Measurements from ENCODE around the gene PDLIM4.

The PDLIM4 gene

DNA sequence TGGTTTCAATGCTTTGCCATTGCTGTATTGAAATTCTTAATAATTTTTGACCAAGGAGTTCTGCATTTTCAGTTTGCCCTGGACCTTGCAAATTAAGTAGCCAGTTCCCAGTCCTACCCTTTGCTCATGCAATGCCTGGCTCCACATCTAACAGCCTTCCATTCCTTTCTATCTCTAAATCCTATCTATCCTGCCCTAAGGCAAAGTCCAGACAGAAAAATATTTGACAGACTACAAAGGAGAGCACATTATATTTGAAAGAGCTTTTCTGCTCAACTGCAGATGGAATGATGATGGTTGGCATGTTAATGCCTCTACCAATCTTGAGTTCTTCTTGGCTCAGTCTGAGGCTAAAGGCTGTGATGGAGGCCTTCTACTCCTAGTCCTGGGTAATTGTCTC, 52.2 kb downstream of the PDLIM4 start:
- no peak for DNase-seq (ENCODE audit: low spot score)

DNA sequence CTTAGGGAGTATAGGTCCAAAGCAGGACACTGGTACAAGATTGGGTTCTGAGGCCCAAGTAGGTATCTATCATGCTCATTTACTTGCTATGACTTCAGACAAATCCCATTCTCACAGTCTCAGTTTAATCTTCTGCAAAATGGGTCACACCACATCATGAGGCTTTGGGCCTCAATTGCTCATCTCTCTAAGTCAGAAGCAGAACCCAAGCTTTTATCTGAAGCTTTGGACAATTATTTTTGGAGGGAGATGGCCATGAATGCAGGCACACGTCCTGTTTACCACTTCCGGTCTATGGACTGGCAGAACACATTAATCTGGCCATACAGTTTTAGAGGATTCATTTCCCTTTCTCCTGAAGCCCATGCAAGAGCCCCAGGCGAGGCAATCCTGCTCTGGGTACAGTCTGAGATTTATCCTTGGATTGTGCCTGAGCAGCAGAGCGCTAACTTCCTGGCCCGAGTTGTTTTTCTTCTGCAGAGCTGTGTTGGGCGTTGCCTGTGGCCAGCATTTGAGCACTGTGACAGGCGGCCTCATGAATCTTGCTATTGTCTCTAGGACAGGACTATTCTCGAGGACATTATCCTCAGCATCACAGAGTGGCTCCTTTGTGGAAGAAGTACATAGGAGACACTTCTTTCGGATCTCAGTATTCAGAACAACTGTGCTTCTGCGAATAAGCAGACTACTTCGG, 52.8 kb downstream of the PDLIM4 start:
- no peak for DNase-seq (ENCODE audit: low spot score)

DNA sequence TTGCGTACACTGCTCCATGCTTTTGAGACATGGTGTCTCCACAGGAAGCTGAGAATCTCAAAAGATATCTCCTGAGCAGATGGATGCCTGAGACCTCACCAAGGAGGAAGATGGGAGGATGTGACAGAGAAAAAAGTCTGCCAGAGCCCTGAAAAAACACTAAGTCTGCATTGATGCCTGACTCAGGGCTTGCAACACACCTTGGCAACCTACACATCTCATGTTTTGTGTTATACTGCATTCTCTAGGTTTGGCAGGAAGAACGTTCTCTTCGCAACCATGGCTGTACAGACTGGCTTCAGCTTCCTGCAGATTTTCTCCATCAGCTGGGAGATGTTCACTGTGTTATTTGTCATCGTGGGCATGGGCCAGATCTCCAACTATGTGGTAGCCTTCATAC, 55.9 kb downstream of the PDLIM4 start:
- no peak for DNase-seq (ENCODE audit: low spot score)

DNA sequence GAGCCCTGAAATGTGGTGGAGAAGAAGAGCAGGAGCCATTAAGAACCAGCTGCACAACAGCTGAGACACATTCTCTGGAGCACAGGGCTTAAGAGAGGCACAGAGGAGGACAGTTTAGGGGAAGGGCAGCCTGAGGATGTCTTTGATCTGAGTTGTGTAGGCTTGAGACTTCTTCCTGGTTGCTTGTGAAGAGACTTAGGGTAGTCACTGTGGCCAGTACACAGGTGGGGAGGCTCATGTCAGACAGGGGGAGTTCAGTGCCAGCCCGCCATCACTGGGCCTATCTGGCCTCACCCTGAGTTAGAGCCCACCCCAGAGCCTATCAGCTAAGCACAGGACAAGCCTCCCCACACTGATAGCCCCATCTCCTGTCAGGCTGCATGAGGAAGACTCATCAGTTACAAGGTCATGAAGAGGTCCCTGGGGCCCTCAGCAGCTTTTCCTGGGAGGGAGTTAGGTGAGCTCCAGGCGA, 56.5 kb downstream of the PDLIM4 start:
- no peak for DNase-seq (ENCODE audit: low spot score)

DNA sequence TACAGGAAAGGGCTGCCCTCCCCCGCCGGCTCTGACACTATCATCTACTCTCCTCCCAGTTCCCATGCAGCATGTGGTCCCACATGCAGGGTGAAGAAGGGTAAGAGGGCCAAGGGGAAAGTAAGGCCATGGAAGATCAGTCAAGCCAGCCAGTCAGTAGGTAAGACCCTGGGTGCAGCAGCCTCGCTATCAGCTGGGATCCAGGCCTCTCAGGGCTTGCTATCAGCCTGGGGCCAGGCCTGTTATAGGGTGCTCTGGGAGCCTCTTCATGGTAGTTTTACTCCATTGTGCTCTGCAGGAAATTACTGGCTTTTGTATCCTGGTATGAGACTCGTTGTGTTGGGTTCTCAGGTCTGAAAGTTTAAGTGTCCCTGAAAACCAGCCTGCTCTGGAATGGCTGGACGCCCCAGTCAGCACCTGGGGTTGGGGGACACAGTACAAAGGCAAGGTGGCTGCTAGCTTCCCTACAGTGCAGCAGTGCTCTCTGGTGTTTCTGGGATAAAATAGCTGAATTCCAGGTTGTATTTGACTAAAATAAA, 58.1 kb downstream of the PDLIM4 start:
- no peak for DNase-seq (ENCODE audit: low spot score)

DNA sequence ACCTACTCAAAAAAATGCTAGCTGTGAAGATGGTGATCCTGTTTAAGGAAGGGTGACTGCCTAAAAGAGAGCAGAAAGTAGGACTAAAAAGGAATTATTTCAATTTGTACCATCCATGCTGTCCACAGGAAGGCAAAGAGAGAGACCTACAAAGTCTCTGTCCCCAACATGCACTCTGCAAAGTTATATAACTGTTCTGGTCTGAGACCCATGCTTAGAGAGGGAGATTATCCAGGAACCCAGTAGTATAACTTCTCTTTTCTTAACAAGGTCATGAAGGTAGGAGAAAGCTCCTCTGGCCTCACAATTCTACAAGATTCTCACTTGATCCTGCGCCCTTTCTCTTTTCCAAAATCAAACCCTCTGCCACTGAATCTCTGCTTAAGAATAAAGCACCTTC, 62.5 kb downstream of the PDLIM4 start:
- DNase-seq (ENCODE audit: low spot score): no peak

DNA sequence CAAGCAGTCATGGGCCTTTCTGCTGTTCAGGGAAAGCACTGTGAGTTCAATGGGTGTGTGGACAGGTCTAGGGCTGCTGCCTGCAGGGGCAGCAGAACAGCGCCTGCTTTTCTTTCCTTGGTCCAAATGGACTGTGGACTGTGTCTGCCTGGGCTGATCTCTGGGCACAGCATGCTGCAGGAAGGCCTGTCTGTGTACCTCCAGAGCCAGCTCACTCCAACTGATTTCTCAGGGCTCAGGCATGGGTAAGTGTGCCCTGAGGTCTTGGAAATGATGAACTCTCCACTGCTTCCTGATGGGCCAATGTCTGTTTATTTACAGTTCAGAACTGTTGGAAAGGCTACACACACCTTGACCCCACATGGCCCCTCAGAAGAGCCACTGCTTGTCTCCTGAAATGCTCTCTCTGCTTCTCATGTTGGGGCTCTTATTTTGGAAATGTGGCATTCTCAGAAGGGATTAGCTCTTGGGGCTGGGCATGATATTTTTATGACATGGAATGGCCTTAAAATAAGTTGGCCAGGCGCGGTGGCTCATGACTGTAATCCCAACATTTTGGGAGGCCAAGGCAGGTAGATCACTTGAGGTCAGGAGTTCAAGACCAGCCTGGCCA, 63.7 kb downstream of the PDLIM4 start:
- DNase-seq (ENCODE audit: low spot score): no peak

DNA sequence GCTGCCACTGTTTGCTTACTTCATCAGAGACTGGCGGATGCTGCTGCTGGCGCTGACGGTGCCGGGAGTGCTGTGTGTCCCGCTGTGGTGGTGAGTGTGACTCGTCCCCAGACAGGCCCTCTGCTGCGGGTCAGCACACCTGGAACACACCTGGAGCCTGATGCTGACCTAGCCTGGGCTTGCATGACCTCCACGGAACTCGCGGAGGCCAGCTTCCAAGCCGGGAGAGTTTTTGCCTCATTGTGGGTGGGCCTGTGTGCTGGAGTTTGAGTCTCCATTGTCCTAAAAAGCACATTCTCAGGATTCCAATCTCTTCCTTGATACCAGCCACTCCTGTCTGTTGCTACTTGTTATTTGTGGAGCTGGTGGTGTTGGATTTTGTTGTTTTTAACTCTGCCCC, 64.8 kb downstream of the PDLIM4 start:
- DNase-seq (ENCODE audit: low spot score): no peak

Measured in AG08396 (cell line).